MM.1S (cell line): ENCODE results near the gene COX14.
"Not testable (repeated sequence)": the region's sequence is repeated elsewhere in the genome, so short reads cannot be mapped to it uniquely, and the experiment has no call there.

Experiments
- DNase-seq: peaks from one replicate; pipeline ENCODE4 v3.0.0-alpha.2; 2015
- H2AFZ ChIP-seq: fragments of 300-600 bp; sonication (generic); 2 replicates; pipeline ENCODE4 v1.6.0; 2016; ENCODE audit warnings: antibody characterized with exemption, low read length
- H3F3A ChIP-seq: fragments of 300-600 bp; sonication (generic); 2 replicates; pipeline ENCODE4 v1.6.1; 2016; ENCODE audit warnings: mild to moderate bottlenecking, antibody characterized with exemption, low read length, moderate library complexity, mixed read lengths; ENCODE audit not compliant: insufficient read depth
- H3K27ac ChIP-seq: fragments of 300-600 bp; sonication (generic); 2 replicates; pipeline ENCODE4 v1.5.1; 2016; ENCODE audit warnings: mild to moderate bottlenecking, low read length
- H3K27me3 ChIP-seq: fragments of 300-600 bp; sonication (generic); replicated peaks from 2 replicates; pipeline ENCODE4 v1.6.0; 2016; ENCODE audit warnings: low read length; ENCODE audit not compliant: insufficient read depth
- H3K36me3 ChIP-seq: fragments of 300-600 bp; sonication (generic); replicated peaks from 2 replicates; pipeline ENCODE4 v1.6.1; 2016; ENCODE audit warnings: mild to moderate bottlenecking, low read length, mixed read lengths; ENCODE audit not compliant: insufficient read depth
- H3K4me1 ChIP-seq: fragments of 300-600 bp; sonication (generic); 2 replicates; pipeline ENCODE4 v1.6.1; 2016; ENCODE audit warnings: low read length, mixed read lengths
- H3K4me2 ChIP-seq: fragments of 300-600 bp; sonication (generic); 2 replicates; pipeline ENCODE4 v1.6.0; 2016; ENCODE audit warnings: low read depth, low read length
- H3K4me3 ChIP-seq: fragments of 300-600 bp; sonication (generic); 2 replicates; pipeline ENCODE4 v1.5.1; 2016; ENCODE audit warnings: low read length, mixed read lengths
- H3K79me2 ChIP-seq: fragments of 300-600 bp; sonication (generic); 2 replicates; pipeline ENCODE4 v1.6.1; 2016; ENCODE audit warnings: mixed run types, low read length, mixed read lengths
- H3K9ac ChIP-seq: fragments of 300-600 bp; sonication (generic); 2 replicates; pipeline ENCODE4 v1.6.1; 2016; ENCODE audit warnings: low read length, mixed read lengths
- H3K9me2 ChIP-seq: fragments of 300-600 bp; sonication (generic); replicated peaks from 2 replicates; pipeline ENCODE4 v1.6.1; 2016; ENCODE audit warnings: mild to moderate bottlenecking, low read length, mixed read lengths; ENCODE audit not compliant: insufficient read depth
- H3K9me3 ChIP-seq: fragments of 300-600 bp; sonication (generic); replicated peaks from 2 replicates; pipeline ENCODE4 v1.6.1; 2016; ENCODE audit warnings: mild to moderate bottlenecking, low read length, mixed read lengths; ENCODE audit not compliant: insufficient read depth
- H4K20me1 ChIP-seq: fragments of 300-600 bp; sonication (generic); 2 replicates; pipeline ENCODE4 v1.6.1; 2016; ENCODE audit warnings: mild to moderate bottlenecking, low read length, moderate library complexity, mixed read lengths; ENCODE audit not compliant: insufficient read depth
- CTCF ChIP-seq: fragments of 300-600 bp; sonication (generic); IDR thresholded peaks from 2 replicates; pipeline ENCODE4 v1.5.1; 2016; ENCODE audit warnings: antibody characterized with exemption, low read length, mixed read lengths
- EZH2 ChIP-seq: fragments of 300-600 bp; sonication (generic); optimal IDR thresholded peaks from 2 replicates; pipeline ENCODE3; 2017; ENCODE audit warnings: low read depth, mild to moderate bottlenecking, antibody characterized with exemption, low read length, mixed read lengths
- EZH2phosphoT487 ChIP-seq: fragments of 300-600 bp; sonication (generic); IDR thresholded peaks from 2 replicates; pipeline ENCODE4 v1.6.1; 2018; ENCODE audit warnings: antibody characterized with exemption, low read length

The COX14 gene

GRCh38 chr12:50082644-50083043 is 29.4 kb upstream of the COX14 start:
- Histone ChIP-seq H3K27ac (no peak overlapping the region), H3F3A (peaks cover 13% of the 10 kb centered on the region), H3K4me2 (no peak overlapping the region), H2AFZ (no peak overlapping the region), H3K9ac (no peak overlapping the region), H3K36me3 (peaks cover 8% of the 10 kb centered on the region; the same call in 1 of the 2 replicates), H3K27me3 (no peaks in the 10 kb centered on the region), H3K9me3 (no peaks in the 10 kb centered on the region), H3K4me1 (peaks cover 12% of the 10 kb centered on the region), H3K4me3 (no peak overlapping the region), H4K20me1 (no peaks in the 10 kb centered on the region), H3K9me2 (no peaks in the 10 kb centered on the region), H3K79me2 (peaks cover 18% of the 10 kb centered on the region)
- no peak for TF ChIP-seq EZH2phosphoT487
- no peak for TF ChIP-seq CTCF
- TF ChIP-seq EZH2: no peak
- DNase-seq: no peak

- Histone ChIP-seq H3K4me3 (no peak overlapping the region), H3K27ac (no peak overlapping the region), H3K9ac (no peak overlapping the region), H3K79me2 (peaks cover 25% of the 10 kb centered on the region), H3F3A (peaks cover 19% of the 10 kb centered on the region), H3K36me3 (peaks cover 8% of the 10 kb centered on the region; the same call in 1 of the 2 replicates), H3K4me1 (peaks cover 15% of the 10 kb centered on the region), H3K27me3 (no peaks in the 10 kb centered on the region), H2AFZ (no peak overlapping the region), H3K4me2 (no peak overlapping the region), H4K20me1 (no peaks in the 10 kb centered on the region), H3K9me2 (no peaks in the 10 kb centered on the region), H3K9me3 (no peaks in the 10 kb centered on the region)
- no peak for TF ChIP-seq CTCF
- no peak for TF ChIP-seq EZH2phosphoT487
- TF ChIP-seq EZH2: no peak
- no peak for DNase-seq
Observed at GRCh38 chr12:50083301-50083700, 28.7 kb upstream of the COX14 start.

- H3K27me3 ChIP-seq, H4K20me1 ChIP-seq, H3K9me3 ChIP-seq, H3K9me2 ChIP-seq, DNase-seq: not testable (repeated sequence)
- peaks cover 15% of the 10 kb centered on the region for H3K4me1 ChIP-seq
- H3K36me3 ChIP-seq: peaks cover 14% of the 10 kb centered on the region; the same call in 1 of the 2 replicates
- H3K9ac ChIP-seq: peak overlapping the region; percentile 73; the same call in 1 of the 2 replicates
- H3K79me2 ChIP-seq: peaks cover 32% of the 10 kb centered on the region
- peaks cover 20% of the 10 kb centered on the region for H3F3A ChIP-seq
- H3K27ac ChIP-seq: peak overlapping the region; percentile 91; the same call in 1 of the 2 replicates
- peak overlapping the region; percentile 85 for H3K4me3 ChIP-seq
- H2AFZ ChIP-seq: peak overlapping the region; percentile 96
- peak overlapping the region; percentile 89 for H3K4me2 ChIP-seq
Observed at GRCh38 chr12:50084409-50084774, 27.6 kb upstream of the COX14 start.

- peak within 1 kb of the TSS; percentile 85 for H3K4me3 ChIP-seq
Observed at GRCh38 chr12:50084775-50085614, 27.0 kb upstream of the COX14 start, which contains the start of gene SMARCD1. Gene SMARCD1 (plus strand): TSS chr12:50085342. CDS start chr12:50085370, 28 bp downstream.

More at GRCh38 chr12:50084775-50085614, 27.0 kb upstream of the COX14 start, which contains the start of gene SMARCD1:
- H3K4me2 ChIP-seq: peak within 1 kb of the TSS; percentile 90
- peaks cover 20% of the 10 kb centered on the region for H3F3A ChIP-seq
- DNase-seq: peak; percentile 93
- H4K20me1 ChIP-seq: no peaks in the 10 kb centered on the region
- TF ChIP-seq CTCF: peak; percentile 73
- TF ChIP-seq EZH2: no peak
- H3K4me1 ChIP-seq: peaks cover 15% of the 10 kb centered on the region
- H3K9me3 ChIP-seq: no peaks in the 10 kb centered on the region
- peak within 1 kb of the TSS; percentile 91 for H3K27ac ChIP-seq
- peaks cover 18% of the 10 kb centered on the region; the same call in 1 of the 2 replicates for H3K36me3 ChIP-seq
- H3K79me2 ChIP-seq: peaks cover 37% of the 10 kb centered on the region
- H3K9me2 ChIP-seq: no peaks in the 10 kb centered on the region
- H3K27me3 ChIP-seq: no peaks in the 10 kb centered on the region
- peak within 1 kb of the TSS; percentile 73 for H3K9ac ChIP-seq
- H2AFZ ChIP-seq: peak within 1 kb of the TSS; percentile 96
